Neural progenitor cell (in vitro differentiated cells): ENCODE data around the gene CCDC15.

Source experiments
- CTCF ChIP-seq: fragments of 200-600 bp; sonication (generic); IDR thresholded peaks from 2 replicates; pipeline ENCODE4 v1.5.1; 2017; ENCODE audit warnings: antibody characterized with exemption, mild to moderate bottlenecking
- EZH2 ChIP-seq: fragments of 200-600 bp; sonication (generic); IDR thresholded peaks from 2 replicates; pipeline ENCODE4 v1.6.1; 2017; ENCODE audit warnings: antibody characterized with exemption, mild to moderate bottlenecking, moderate library complexity
- EZH2phosphoT487 ChIP-seq: fragments of 200-600 bp; sonication (generic); IDR thresholded peaks from 2 replicates; pipeline ENCODE4 v1.6.1; 2017; ENCODE audit warnings: antibody characterized with exemption

- TF ChIP-seq EZH2phosphoT487: no peak
- TF ChIP-seq CTCF: no peak
- no peak for TF ChIP-seq EZH2
Observed at GRCh38 chr11:125086633-125087296, 132.8 kb downstream of the CCDC15 start.
